ENCODE results near the gene GDI2. TPM values are rescaled to one million over a fixed set of nuclear protein-coding genes. Genes with fewer than 3 reads are reported as not detected.
"Not testable (repeated sequence)": the region's sequence is repeated elsewhere in the genome, so short reads cannot be mapped to it uniquely, and the experiment has no call there.

GDI2 gene
- total RNA-seq, 1 donor from 2014 or later: 192 TPM

DNA sequence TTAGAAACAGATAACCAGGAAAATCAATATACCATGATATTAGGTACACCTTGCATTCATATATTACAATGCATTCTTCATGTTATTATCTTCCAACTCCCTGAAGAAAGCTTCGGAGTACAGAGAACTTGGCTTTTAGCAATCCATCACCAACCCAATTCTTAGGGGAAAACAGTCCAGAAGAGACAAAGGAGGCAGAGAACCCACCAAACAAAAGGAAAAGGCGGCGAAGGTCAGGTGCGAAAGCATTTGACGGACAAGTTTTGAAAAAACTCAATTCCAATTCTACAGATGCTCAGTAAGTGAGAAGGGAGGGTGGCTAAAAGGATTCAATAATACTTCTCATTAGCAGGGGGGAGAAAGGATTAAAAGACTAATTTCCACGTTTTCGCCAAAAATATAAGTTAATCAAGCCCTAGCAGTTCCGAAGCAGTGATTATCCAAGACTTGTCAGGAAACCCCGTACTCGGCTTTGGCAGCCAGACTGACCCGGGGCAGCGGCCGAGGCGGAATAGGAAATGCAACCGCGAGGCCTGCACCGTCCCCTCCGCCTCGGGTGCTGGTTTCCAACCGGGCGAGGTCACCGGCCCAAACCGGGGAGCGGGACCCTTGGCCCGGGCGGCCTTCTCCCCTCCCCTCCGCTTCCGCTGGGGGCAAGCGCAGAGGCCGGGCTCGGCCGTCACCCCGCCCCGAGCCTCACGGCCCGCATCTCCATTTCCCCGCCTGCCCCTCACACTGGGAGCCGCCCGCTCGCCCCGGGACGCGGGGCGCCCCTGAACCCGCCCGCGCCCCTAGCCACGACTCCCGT lies 747 bp downstream of the GDI2 start:
- Histone ChIP-seq H3K27me3 (ENCODE audit: low read depth) (no peaks in the 10 kb centered on the region), H3K27ac (peak overlapping the region; percentile 97), H3K36me3 (no peaks in the 10 kb centered on the region), H3K4me3 (peak overlapping the region; percentile 90), H3K9me3 (no peaks in the 10 kb centered on the region), H3K4me1 (peaks cover 44% of the 10 kb centered on the region)
- ATAC-seq: peak; percentile 74 to 75
- no peak for TF ChIP-seq CTCF (IDR thresholded peaks at IDR 0.05)
- DNase-seq: peak; percentile 72
- intact Hi-C loops (cut with DNase I): no loop called here

- Histone ChIP-seq H3K27ac (no peak overlapping the region), H3K4me1 (peaks cover 52% of the 10 kb centered on the region), H3K36me3 (no peaks in the 10 kb centered on the region), H3K9me3 (no peaks in the 10 kb centered on the region), H3K4me3 (peak overlapping the region; percentile 90), H3K27me3 (ENCODE audit: low read depth) (no peaks in the 10 kb centered on the region)
- ATAC-seq (no peak), DNase-seq (no peak)
- intact Hi-C loops (cut with DNase I): no loop called here
- no peak for TF ChIP-seq CTCF (IDR thresholded peaks at IDR 0.05)
These were observed 1.8 kb downstream of the GDI2 start for GRCh38 chr10:5811387-5811821.

DNA sequence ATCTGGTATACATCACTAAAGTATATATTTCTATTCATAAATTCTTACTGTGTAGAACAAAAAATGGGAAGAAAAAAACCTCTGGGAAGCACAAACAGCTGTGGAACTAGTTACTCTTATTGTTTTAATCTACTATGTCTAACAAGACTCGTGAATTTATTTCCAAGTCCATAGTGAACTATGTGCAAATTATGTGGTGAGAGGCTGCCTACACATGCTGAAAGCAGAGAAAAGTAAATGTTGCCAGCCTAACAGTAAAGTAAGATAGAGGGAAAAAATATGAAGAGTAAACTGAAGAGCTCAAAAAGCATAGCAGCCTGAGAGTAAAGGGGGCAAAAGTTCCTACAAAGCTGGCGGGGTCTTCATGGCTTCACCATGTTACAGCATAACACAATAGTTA lies 3.0 kb downstream of the GDI2 start:
- Histone ChIP-seq H3K4me3 (no peak overlapping the region), H3K9me3 (no peaks in the 10 kb centered on the region), H3K36me3 (peaks cover 5% of the 10 kb centered on the region), H3K27ac (no peak overlapping the region), H3K27me3 (ENCODE audit: low read depth) (no peaks in the 10 kb centered on the region), H3K4me1 (peaks cover 60% of the 10 kb centered on the region)
- intact Hi-C loops (cut with DNase I): no loop called here
- no peak for DNase-seq
- ATAC-seq: no peak
- TF ChIP-seq CTCF (IDR thresholded peaks at IDR 0.05): no peak

DNA sequence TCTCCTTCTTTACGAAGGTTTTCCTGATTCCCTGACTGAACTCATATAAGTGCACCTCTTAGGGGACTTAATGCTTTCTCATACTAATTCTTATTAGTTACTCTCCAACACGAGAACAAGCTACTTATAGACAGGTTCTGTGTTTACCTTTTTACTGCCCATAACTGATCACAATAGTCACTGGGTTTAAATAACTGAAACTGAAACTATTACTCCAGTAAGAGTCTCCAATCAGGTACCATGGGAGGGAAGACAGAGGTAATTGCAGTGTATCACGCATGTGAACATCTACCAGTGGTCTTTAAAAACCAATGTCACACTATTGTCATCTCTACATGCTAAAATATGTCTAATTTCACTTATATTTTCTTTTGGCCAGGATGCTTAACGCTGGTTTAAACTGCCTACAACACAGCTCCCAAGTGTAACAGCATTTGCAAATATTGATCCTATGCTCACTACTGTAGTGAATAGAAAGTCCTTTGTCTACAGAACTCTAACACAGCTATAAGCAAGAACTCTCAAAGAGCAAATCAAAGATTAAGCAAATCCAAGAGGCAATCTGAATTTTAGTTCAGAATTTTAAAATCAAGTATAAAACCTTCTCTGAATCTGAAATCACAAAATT lies 3.6 kb downstream of the GDI2 start:
- Histone ChIP-seq H3K27ac (no peak overlapping the region), H3K36me3 (peaks cover 7% of the 10 kb centered on the region), H3K27me3 (ENCODE audit: low read depth) (no peaks in the 10 kb centered on the region), H3K4me3 (no peak overlapping the region), H3K4me1 (peaks cover 56% of the 10 kb centered on the region), H3K9me3 (no peaks in the 10 kb centered on the region)
- intact Hi-C loops (cut with DNase I): no loop called here
- ATAC-seq: no peak
- no peak for DNase-seq
- TF ChIP-seq CTCF (IDR thresholded peaks at IDR 0.05): no peak

- H3K36me3 ChIP-seq; H3K9me3 ChIP-seq; H3K4me3 ChIP-seq; ATAC-seq; H3K27me3 ChIP-seq (ENCODE audit: low read depth); DNase-seq; H3K27ac ChIP-seq; intact Hi-C loops (cut with DNase I): not testable (repeated sequence)
- peaks cover 49% of the 10 kb centered on the region for H3K4me1 ChIP-seq
These were observed 4.3 kb downstream of the GDI2 start for GRCh38 chr10:5808783-5809392.

- H3K9me3 ChIP-seq: no peaks in the 10 kb centered on the region
- peaks cover 51% of the 10 kb centered on the region for H3K4me1 ChIP-seq
- no peak for ATAC-seq
- no peak for DNase-seq
- intact Hi-C loops (cut with DNase I): no loop called here
- H3K36me3 ChIP-seq: peaks cover 7% of the 10 kb centered on the region
- no peak for TF ChIP-seq CTCF (IDR thresholded peaks at IDR 0.05)
- H3K27me3 ChIP-seq (ENCODE audit: low read depth): no peaks in the 10 kb centered on the region
- no peak overlapping the region for H3K4me3 ChIP-seq
- no peak overlapping the region for H3K27ac ChIP-seq
These were observed 6.5 kb downstream of the GDI2 start for GRCh38 chr10:5806745-5807144.

All from lower lobe of right lung (tissue), 2 donors.